ENCODE results near the gene THBS1.

The THBS1 gene

GRCh38 chr15:39641191-39641889 lies 60.5 kb downstream of the THBS1 start:
- no peak for DNase-seq

- DNase-seq, result no peak
Measured at GRCh38 chr15:39642011-39642640, 61.2 kb downstream of the THBS1 start.

GRCh38 chr15:39643727-39644126 lies 62.8 kb downstream of the THBS1 start:
- DNase-seq, result no peak

- DNase-seq, result no peak
Measured at GRCh38 chr15:39644136-39644535, 63.3 kb downstream of the THBS1 start.

GRCh38 chr15:39645138-39645975 lies 64.5 kb downstream of the THBS1 start:
- DNase-seq, result no peak

- no peak for DNase-seq
Measured at GRCh38 chr15:39645976-39646257, 65.0 kb downstream of the THBS1 start.

GRCh38 chr15:39646425-39646824 lies 65.5 kb downstream of the THBS1 start:
- DNase-seq, result no peak
